ENCODE measurements around the gene VSX2. TPM values are rescaled to one million over a fixed set of nuclear protein-coding genes. Genes with fewer than 3 reads are reported as not detected.

Gene VSX2
- total RNA-seq, 4 donors from 2014 or later, result not detected

DNA sequence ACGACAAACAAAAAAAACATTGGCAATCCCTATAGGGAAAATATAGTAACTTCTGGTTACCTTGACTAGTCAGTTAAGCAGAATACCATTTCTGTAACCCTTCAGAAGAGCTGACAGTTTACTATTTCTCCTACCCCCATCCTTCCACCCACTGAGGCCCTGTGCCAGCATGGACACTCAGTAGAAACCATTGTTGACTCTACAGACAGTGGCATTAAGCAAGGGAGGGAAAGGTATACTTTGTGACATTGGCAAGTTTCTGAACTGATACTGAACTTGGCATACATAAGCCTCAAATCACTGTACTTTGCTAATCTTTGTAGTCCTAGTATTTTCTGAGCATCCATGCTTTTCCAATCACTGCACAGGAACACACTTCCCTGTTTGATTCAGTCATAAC is 33.4 kb upstream of the VSX2 start:
- no peaks in the 10 kb centered on the region for H3K9me3 ChIP-seq
- no peak overlapping the region for H3K4me3 ChIP-seq
- H3K36me3 ChIP-seq, result peaks cover 0 to 30% (median 15%) of the 10 kb centered on the region in 4 donors
- no peaks in the 10 kb centered on the region for H3K4me1 ChIP-seq
- TF ChIP-seq, protein P1, sequence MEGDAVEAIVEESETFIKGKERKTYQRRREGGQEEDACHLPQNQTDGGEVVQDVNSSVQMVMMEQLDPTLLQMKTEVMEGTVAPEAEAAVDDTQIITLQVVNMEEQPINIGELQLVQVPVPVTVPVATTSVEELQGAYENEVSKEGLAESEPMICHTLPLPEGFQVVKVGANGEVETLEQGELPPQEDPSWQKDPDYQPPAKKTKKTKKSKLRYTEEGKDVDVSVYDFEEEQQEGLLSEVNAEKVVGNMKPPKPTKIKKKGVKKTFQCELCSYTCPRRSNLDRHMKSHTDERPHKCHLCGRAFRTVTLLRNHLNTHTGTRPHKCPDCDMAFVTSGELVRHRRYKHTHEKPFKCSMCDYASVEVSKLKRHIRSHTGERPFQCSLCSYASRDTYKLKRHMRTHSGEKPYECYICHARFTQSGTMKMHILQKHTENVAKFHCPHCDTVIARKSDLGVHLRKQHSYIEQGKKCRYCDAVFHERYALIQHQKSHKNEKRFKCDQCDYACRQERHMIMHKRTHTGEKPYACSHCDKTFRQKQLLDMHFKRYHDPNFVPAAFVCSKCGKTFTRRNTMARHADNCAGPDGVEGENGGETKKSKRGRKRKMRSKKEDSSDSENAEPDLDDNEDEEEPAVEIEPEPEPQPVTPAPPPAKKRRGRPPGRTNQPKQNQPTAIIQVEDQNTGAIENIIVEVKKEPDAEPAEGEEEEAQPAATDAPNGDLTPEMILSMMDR (IDR thresholded peaks at IDR 0.05), result no peak
- TF ChIP-seq EP300 (IDR thresholded peaks at IDR 0.05) (no peak), POLR2AphosphoS5 (IDR thresholded peaks at IDR 0.05) (no peak), POLR2A (IDR thresholded peaks at IDR 0.05; ENCODE audit: low read depth) (no peak)
- DNase-seq (ENCODE audit: extremely low spot score), result no peak
- H3K27me3 ChIP-seq, result no peaks in the 10 kb centered on the region
- intact Hi-C loops (cut with DNase I), result no loop called here
- H3K27ac ChIP-seq (replicated peaks in 1 of 4), result no peak overlapping the region
- 93% methylated on average over 1 of the region's 1 CpG for WGBS

DNA sequence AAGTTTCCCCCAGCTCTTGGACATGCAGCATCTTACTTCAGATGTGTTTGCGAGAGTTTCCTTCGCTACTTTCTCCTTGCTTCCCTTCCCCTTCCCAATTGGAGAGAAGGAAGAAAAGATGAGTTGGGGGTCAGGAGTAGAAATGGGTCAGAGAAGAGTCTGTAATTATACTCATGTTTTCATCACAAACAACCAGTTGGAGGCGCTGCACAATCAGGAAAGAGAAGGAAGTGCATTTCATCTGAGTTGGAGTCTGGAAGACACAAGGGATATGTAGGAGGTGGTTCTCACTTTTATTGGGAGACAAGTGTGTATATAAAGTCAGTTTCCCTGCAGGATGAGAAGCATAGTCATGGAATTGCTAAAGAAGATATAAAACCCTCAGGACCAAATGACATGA is 31.3 kb upstream of the VSX2 start:
- TF ChIP-seq, protein P1 (IDR thresholded peaks at IDR 0.05), result no peak
- TF ChIP-seq POLR2AphosphoS5 (IDR thresholded peaks at IDR 0.05), result no peak
- no peak for TF ChIP-seq EP300 (IDR thresholded peaks at IDR 0.05)
- no peak for TF ChIP-seq POLR2A (IDR thresholded peaks at IDR 0.05; ENCODE audit: low read depth)
- WGBS, result 60% methylated on average over 3 of the region's 3 CpGs

DNA sequence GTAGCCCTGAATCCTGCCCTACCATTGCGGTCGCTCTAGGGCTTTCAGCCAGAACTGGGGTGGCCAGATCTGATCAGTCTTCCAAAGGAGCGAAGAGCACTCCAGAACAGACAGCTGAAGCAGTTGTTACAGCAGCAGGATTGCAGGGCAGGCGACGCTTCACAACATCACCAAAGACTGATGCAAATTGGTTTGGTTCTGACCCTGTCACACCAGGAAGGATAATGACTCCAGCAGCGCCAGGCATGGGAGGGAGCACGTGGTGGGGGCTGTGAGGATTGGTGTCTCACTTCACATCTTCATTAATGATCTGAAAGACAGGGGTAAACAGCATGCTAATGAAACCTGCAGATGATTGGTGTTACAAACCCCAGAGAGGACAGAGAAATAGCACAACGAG is 30.6 kb upstream of the VSX2 start:
- H3K27ac ChIP-seq (replicated peaks in 1 of 4), result no peak overlapping the region
- H3K27me3 ChIP-seq, result peaks cover 0 to 5% (median 0%) of the 10 kb centered on the region in 4 donors
- H3K9me3 ChIP-seq, result no peaks in the 10 kb centered on the region
- peaks cover 0 to 7% (median 4%) of the 10 kb centered on the region in 4 donors for H3K36me3 ChIP-seq
- intact Hi-C loops (cut with DNase I), result no loop called here
- no peak for TF ChIP-seq EP300 (IDR thresholded peaks at IDR 0.05)
- TF ChIP-seq, protein P1 (IDR thresholded peaks at IDR 0.05), result no peak
- TF ChIP-seq POLR2AphosphoS5 (IDR thresholded peaks at IDR 0.05), result no peak
- no peak for TF ChIP-seq POLR2A (IDR thresholded peaks at IDR 0.05; ENCODE audit: low read depth)
- no peak overlapping the region for H3K4me3 ChIP-seq
- DNase-seq (ENCODE audit: extremely low spot score), result no peak
- H3K4me1 ChIP-seq, result no peaks in the 10 kb centered on the region
- WGBS, result 72% methylated on average over 8 of the region's 8 CpGs

More for the DNA sequence above, 31.3 kb upstream of the VSX2 start:
- H3K27me3 ChIP-seq, result peaks cover 0 to 5% (median 0%) of the 10 kb centered on the region in 4 donors
- no peak for DNase-seq (ENCODE audit: extremely low spot score)
- H3K4me3 ChIP-seq, result no peak overlapping the region
- no peaks in the 10 kb centered on the region for H3K9me3 ChIP-seq
- intact Hi-C loops (cut with DNase I), result no loop called here
- no peaks in the 10 kb centered on the region for H3K4me1 ChIP-seq
- H3K27ac ChIP-seq (replicated peaks in 1 of 4), result no peak overlapping the region
- H3K36me3 ChIP-seq, result peaks cover 0 to 14% (median 11%) of the 10 kb centered on the region in 4 donors

DNA sequence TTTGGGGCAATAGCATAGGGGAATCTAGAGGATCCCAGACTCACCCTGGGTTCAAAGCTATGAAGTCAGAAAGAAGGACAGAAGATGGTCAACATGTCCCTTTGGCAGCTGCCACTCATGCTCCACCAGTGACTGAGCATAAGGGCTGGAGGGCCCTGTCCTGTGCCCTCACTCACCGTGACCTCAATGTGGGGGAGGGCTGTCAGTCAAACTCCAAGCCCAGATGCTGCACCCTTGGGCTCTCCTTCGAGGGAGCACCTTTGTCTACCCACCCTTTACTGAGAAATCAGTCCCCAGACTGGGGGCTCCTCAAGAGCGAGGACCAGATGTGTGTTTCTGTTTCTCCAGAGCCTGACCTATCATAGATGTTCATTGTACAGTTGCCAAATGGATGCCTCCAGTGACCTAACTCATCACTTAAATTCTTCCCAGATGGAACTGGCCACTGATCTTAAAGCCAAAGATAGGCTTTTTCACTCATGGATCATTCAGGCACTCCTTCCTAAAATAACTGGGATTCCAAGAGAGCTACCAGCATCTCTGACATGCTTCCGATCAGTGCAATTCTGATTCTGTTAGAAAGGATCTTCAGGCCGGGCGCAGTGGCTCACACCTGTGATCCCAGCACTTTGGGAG is 27.2 kb upstream of the VSX2 start:
- Histone ChIP-seq H3K36me3 (no peaks in the 10 kb centered on the region), H3K27me3 (peaks cover 0 to 22% (median 0%) of the 10 kb centered on the region in 4 donors), H3K4me3 (no peak overlapping the region), H3K4me1 (no peaks in the 10 kb centered on the region), H3K9me3 (no peaks in the 10 kb centered on the region), H3K27ac (replicated peaks in 1 of 4) (no peak overlapping the region)
- TF ChIP-seq POLR2A (IDR thresholded peaks at IDR 0.05; ENCODE audit: low read depth), result no peak
- TF ChIP-seq, protein P1 (IDR thresholded peaks at IDR 0.05), result no peak
- TF ChIP-seq POLR2AphosphoS5 (IDR thresholded peaks at IDR 0.05), result no peak
- no peak for TF ChIP-seq EP300 (IDR thresholded peaks at IDR 0.05)
- intact Hi-C loops (cut with DNase I), result no loop called here
- WGBS, result 77% methylated on average over 6 of the region's 6 CpGs
- no peak for DNase-seq (ENCODE audit: extremely low spot score)

Measured in esophagus muscularis mucosa (tissue), 4 donors.